Panc1 (cell line): ENCODE data around the gene CACNA1I.

Experiments
- CTCF ChIP-seq: fragments of 450-650 bp; IDR thresholded peaks from 2 replicates; pipeline ENCODE4 v1.5.1; 2017; ENCODE audit warnings: mild to moderate bottlenecking
- POLR2AphosphoS5 ChIP-seq: IDR thresholded peaks from 2 replicates; pipeline ENCODE4 v1.6.1; 2012; ENCODE audit warnings: mild to moderate bottlenecking, low read depth, low read length, moderate library complexity

GRCh38 chr22:39666495-39666894 lies 95.9 kb downstream of the CACNA1I start:
- TF ChIP-seq CTCF (no peak), POLR2AphosphoS5 (no peak)
